GM12875 (cell line): ENCODE measurements around the gene TAGLN2.

Experiments used
- H3K4me3 ChIP-seq: one replicate; pipeline ENCODE4 v1.5.1; 2011; ENCODE audit warnings: low read depth, low read length, control low read depth
- CTCF ChIP-seq: IDR thresholded peaks from 2 replicates; pipeline ENCODE4 v1.5.1; 2011; ENCODE audit warnings: low read depth, mild to moderate bottlenecking, control low read depth, inconsistent platforms, low read length, moderate library complexity, borderline replicate concordance; ENCODE audit not compliant: insufficient read depth

Gene TAGLN2

DNA sequence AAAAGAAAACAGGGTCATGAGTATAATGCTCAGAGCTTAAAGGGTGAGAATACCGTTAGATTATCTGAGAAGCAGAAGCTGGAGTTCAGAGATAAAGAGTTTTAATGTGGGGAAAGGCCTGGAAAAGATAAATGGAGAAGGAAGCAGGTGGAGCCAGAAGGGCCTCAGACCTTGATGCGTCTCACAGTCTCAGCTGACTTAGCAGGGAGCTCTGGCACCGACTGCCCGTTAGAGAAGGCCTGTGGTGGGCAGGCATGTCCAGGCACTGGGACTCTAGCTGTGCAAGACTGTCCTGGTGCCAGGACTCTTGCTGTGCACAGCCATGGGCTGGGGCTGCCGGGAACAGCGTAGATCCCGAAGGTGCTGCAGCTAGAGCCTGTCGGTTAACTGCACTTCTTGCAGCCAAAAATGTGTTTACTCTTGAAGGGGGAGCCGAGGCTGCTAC is 32.5 kb upstream of the TAGLN2 start:
- no peak for TF ChIP-seq CTCF

GRCh38 chr1:159955456-159955855 is 30.1 kb upstream of the TAGLN2 start:
- no peak overlapping the region for H3K4me3 ChIP-seq
- no peak for TF ChIP-seq CTCF

More for the DNA sequence above, 32.5 kb upstream of the TAGLN2 start:
- H3K4me3 ChIP-seq: no peak overlapping the region

- no peak within 1 kb of the TSS for H3K4me3 ChIP-seq
Measured at GRCh38 chr1:159953536-159954515, 28.5 kb upstream of the TAGLN2 start, which contains the start of gene SLAMF9. SLAMF9 (minus strand) TSS chr1:159954237; CDS start chr1:159954137, 100 bp downstream.

GRCh38 chr1:159952932-159953331 is 27.6 kb upstream of the TAGLN2 start:
- no peak overlapping the region for H3K4me3 ChIP-seq
- no peak for TF ChIP-seq CTCF

More at GRCh38 chr1:159953536-159954515, 28.5 kb upstream of the TAGLN2 start, which contains the start of gene SLAMF9:
- TF ChIP-seq CTCF: no peak

- no peak for TF ChIP-seq CTCF
- H3K4me3 ChIP-seq: no peak overlapping the region
Measured at GRCh38 chr1:159951551-159951950, 26.2 kb upstream of the TAGLN2 start.

- TF ChIP-seq CTCF: no peak
- H3K4me3 ChIP-seq: no peak overlapping the region
Measured at GRCh38 chr1:159951016-159951415, 25.7 kb upstream of the TAGLN2 start.
